C4-2B (cell line): ENCODE data around the gene RDX.

ENCODE experiments used
- ZFX ChIP-seq: fragments of 450-650 bp; IDR thresholded peaks from 2 replicates; pipeline ENCODE4 v1.6.1; 2017
- TF ChIP-seq, protein P1 (sequence below): fragments of 450-650 bp; conservative IDR thresholded peaks from 2 replicates; pipeline ENCODE4 v1.5.1; 2017; ENCODE audit warnings: mild to moderate bottlenecking

GRCh38 chr11:110297076-110297725 is 787 bp upstream of the RDX start:
- TF ChIP-seq, protein P1, sequence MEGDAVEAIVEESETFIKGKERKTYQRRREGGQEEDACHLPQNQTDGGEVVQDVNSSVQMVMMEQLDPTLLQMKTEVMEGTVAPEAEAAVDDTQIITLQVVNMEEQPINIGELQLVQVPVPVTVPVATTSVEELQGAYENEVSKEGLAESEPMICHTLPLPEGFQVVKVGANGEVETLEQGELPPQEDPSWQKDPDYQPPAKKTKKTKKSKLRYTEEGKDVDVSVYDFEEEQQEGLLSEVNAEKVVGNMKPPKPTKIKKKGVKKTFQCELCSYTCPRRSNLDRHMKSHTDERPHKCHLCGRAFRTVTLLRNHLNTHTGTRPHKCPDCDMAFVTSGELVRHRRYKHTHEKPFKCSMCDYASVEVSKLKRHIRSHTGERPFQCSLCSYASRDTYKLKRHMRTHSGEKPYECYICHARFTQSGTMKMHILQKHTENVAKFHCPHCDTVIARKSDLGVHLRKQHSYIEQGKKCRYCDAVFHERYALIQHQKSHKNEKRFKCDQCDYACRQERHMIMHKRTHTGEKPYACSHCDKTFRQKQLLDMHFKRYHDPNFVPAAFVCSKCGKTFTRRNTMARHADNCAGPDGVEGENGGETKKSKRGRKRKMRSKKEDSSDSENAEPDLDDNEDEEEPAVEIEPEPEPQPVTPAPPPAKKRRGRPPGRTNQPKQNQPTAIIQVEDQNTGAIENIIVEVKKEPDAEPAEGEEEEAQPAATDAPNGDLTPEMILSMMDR = no peak
- TF ChIP-seq ZFX = no peak
